Left renal cortex interstitium (tissue), 4 donors: Measurements from ENCODE around the gene ANGPTL3. TPM values are rescaled to one million over a fixed set of nuclear protein-coding genes. Genes with fewer than 3 reads are reported as not detected.

Experiments used
- DNase-seq, 4 donors: peaks; one replicate each; pipeline ENCODE4 v3.0.0-alpha.2; 2013; ENCODE audit warnings: low read depth in 4 of 4, low spot score in 2 of 4, missing footprints in 1 of 4
- polyA plus RNA-seq, 4 donors: library from polyadenylated mRNA; unstranded; fragments of 120-200 nt; gene quantifications; one replicate each; pipeline ENCODE4 v1.2.1, GENCODE V29; 2013; ENCODE audit not compliant: insufficient read length in 4 of 4

The ANGPTL3 gene
- polyA plus RNA-seq, 4 donors, result 5.1 to 16.0 (median 7.6) TPM

GRCh38 chr1:62621907-62622306 lies 24.6 kb downstream of the ANGPTL3 start:
- no peak for DNase-seq

- DNase-seq, result no peak
Measured at GRCh38 chr1:62625415-62625814, 28.1 kb downstream of the ANGPTL3 start.

- DNase-seq, result no peak
Measured at GRCh38 chr1:62628506-62628905, 31.2 kb downstream of the ANGPTL3 start.

GRCh38 chr1:62637392-62638105 lies 40.2 kb downstream of the ANGPTL3 start:
- DNase-seq, result no peak

- no peak for DNase-seq
Measured at GRCh38 chr1:62643283-62643682, 46.0 kb downstream of the ANGPTL3 start.

- DNase-seq, result no peak
Measured at GRCh38 chr1:62652387-62652786, 55.1 kb downstream of the ANGPTL3 start.

GRCh38 chr1:62654744-62655143 lies 57.4 kb downstream of the ANGPTL3 start:
- DNase-seq, result no peak

Other genes starting within 250 kb of the ANGPTL3 start
- gene USP1, start 160.5 kb upstream of the ANGPTL3 start, polyA plus RNA-seq, result 10 to 100 TPM; 59.3 to 75.4 (median 68.0) TPM
- 10 to 100 TPM; 51.5 to 61.5 (median 56.5) TPM for gene DOCK7, start 90.9 kb downstream of the ANGPTL3 start, polyA plus RNA-seq
- gene ATG4C, start 186.6 kb downstream of the ANGPTL3 start, polyA plus RNA-seq, result 10 to 100 TPM; 17.3 to 22.1 (median 20.6) TPM